K562 (cell line): ENCODE measurements around the gene TMEM117. TPM values are rescaled to one million over a fixed set of nuclear protein-coding genes. Genes with fewer than 3 reads are reported as not detected.

Experiments
- ATAC-seq: fragments of 200-7000 bp; cut with Tn5 transposase; 3 replicates; pipeline ENCODE4 v1.9.1; 2020; ENCODE audit warnings: moderate library complexity
- BruUV-seq: library from RNA; stranded (reverse); fragments of 400-500 nt; replicated peaks from 2 replicates; lab custom pipeline; 2021; lab: Mats Ljungman, UMichigan
- CTCF ChIA-PET: fragments of 300-600 bp; formaldehyde crosslinking; extraction: SDS; loops from one replicate; lab custom pipeline; 2021; ENCODE audit warnings: low intra/inter-chr PET ratio; lab: Yijun Ruan, JAX
- POLR2A ChIA-PET: fragments of 300-600, 350-650 bp; sonication (Branson Sonifier 250); formaldehyde crosslinking; extraction: SDS; loops from one replicate; lab custom pipeline; 2021; ENCODE audit warnings: antibody characterized with exemption, inconsistent platforms; lab: Yijun Ruan, JAX
- DNase-seq, 4 experiments: peaks; one replicate each; pipeline versions ENCODE4 v3.0.0 to v3.0.0-alpha.2; 2011 to 2018; ENCODE audit warnings: low spot score in 3 of 4, mixed read lengths in 3 of 4; ENCODE audit errors: extremely low read depth in 1 of 4
- FAIRE-seq: peaks from 2 replicates; lab custom pipeline; 2011; peaks lifted over from hg19 to GRCh38; lab: Jason Lieb, UNC
- H2AFZ ChIP-seq: 2 replicates; pipeline ENCODE4 v1.6.0; 2011; ENCODE audit warnings: low read depth, low read length, control low read depth, inconsistent platforms
- H3K27ac ChIP-seq: fragments of 200-600 bp; 3 replicates; pipeline ENCODE4 v1.8.0; 2011; ENCODE audit warnings: low read depth, mild to moderate bottlenecking, control low read depth, inconsistent platforms, low read length, moderate library complexity, mixed read lengths; ENCODE audit errors: extremely low read depth
- H3K27me3 ChIP-seq, 2 experiments: fragments of 300-600 bp in 1 of 2; 2 replicates in 1 of 2; 3 replicates in 1 of 2; pipeline versions ENCODE4 v1.6.0 to v1.8.0; 2011; ENCODE audit warnings: inconsistent platforms in 2 of 2, low read length in 2 of 2, mild to moderate bottlenecking in 1 of 2, mixed read lengths in 1 of 2, moderate library complexity in 1 of 2; ENCODE audit not compliant: control insufficient read depth in 2 of 2, insufficient read depth in 2 of 2
- H3K36me3 ChIP-seq: fragments of 300-600 bp; 3 replicates; pipeline ENCODE4 v1.8.0; 2011; ENCODE audit warnings: mild to moderate bottlenecking, low read length, inconsistent platforms; ENCODE audit not compliant: control insufficient read depth, insufficient read depth
- H3K4me1 ChIP-seq, 2 experiments: fragments of 200-600 bp in 1 of 2; replicated peaks in 1 of 2; 2 replicates in 1 of 2; 3 replicates in 1 of 2; pipeline versions ENCODE4 v1.5.1 to v1.8.0; 2011; ENCODE audit warnings: inconsistent platforms in 2 of 2, low read length in 2 of 2, mild to moderate bottlenecking in 1 of 2, mixed read lengths in 1 of 2, moderate library complexity in 1 of 2; ENCODE audit not compliant: control insufficient read depth in 2 of 2, insufficient read depth in 2 of 2
- H3K4me2 ChIP-seq: 2 replicates; pipeline ENCODE4 v1.6.1; 2011; ENCODE audit warnings: low read length, control low read depth, inconsistent platforms, mixed read lengths; ENCODE audit not compliant: insufficient read depth
- H3K4me3 ChIP-seq: fragments of 200-600 bp; sonication (generic), shearing (Covaris generic); 2 replicates; pipeline ENCODE4 v1.5.1; 2016; ENCODE audit warnings: control low read depth, inconsistent platforms
- H3K79me2 ChIP-seq: fragments of 200-600 bp; 3 replicates; pipeline ENCODE4 v1.8.0; 2011; ENCODE audit warnings: low read length, inconsistent platforms; ENCODE audit not compliant: control insufficient read depth, insufficient read depth
- H3K9ac ChIP-seq, 2 experiments: 2 replicates each; pipeline versions ENCODE4 v1.6.0 to v1.6.1; 2011; ENCODE audit warnings: low read depth in 2 of 2, low read length in 2 of 2, control low read depth in 1 of 2, inconsistent platforms in 1 of 2, mild to moderate bottlenecking in 1 of 2, mixed read lengths in 1 of 2; ENCODE audit not compliant: insufficient read depth in 1 of 2
- H3K9me1 ChIP-seq: one replicate; pipeline ENCODE4 v1.6.0; 2011; ENCODE audit warnings: inconsistent platforms, mild to moderate bottlenecking, low read length, moderate library complexity; ENCODE audit not compliant: control insufficient read depth, insufficient read depth
- H3K9me3 ChIP-seq: replicated peaks from 2 replicates; pipeline ENCODE4 v1.5.1; 2011; ENCODE audit warnings: low read depth, low read length, inconsistent platforms; ENCODE audit not compliant: control insufficient read depth, insufficient read depth
- H4K20me1 ChIP-seq: replicated peaks from 2 replicates; pipeline ENCODE4 v1.6.1; 2011; ENCODE audit warnings: low read length, inconsistent platforms, mixed read lengths; ENCODE audit not compliant: control insufficient read depth, insufficient read depth
- BRD9 ChIP-seq: fragments of 450-650 bp; IDR thresholded peaks from 2 replicates; pipeline ENCODE4 v1.6.1; 2018; ENCODE audit warnings: low read depth; ENCODE audit not compliant: partially characterized antibody
- FOXP1 ChIP-seq: sonication (generic); formaldehyde crosslinking; IDR thresholded peaks from 2 replicates; pipeline ENCODE4 v1.8.0; 2022; ENCODE audit warnings: mild to moderate bottlenecking, missing genetic modification reagents
- LEF1 ChIP-seq: fragments of 450-650 bp; IDR thresholded peaks from 2 replicates; pipeline ENCODE4 v1.6.1; 2016; ENCODE audit warnings: mild to moderate bottlenecking
- NR4A1 ChIP-seq, 2 experiments: fragments of 250-450 bp in 1 of 2; fragments of 450-650 bp in 1 of 2; sonication (Bioruptor Pico) in 1 of 2; IDR thresholded peaks; 2 replicates each; pipeline versions ENCODE4 v1.4.0 to v1.6.1; 2016 to 2020; ENCODE audit warnings: mild to moderate bottlenecking in 2 of 2, missing compliant biosample characterization in 1 of 2, missing genetic modification characterization in 1 of 2, moderate library complexity in 1 of 2
- POLR2G ChIP-seq: fragments of 200-400 bp; formaldehyde crosslinking; IDR thresholded peaks from 2 replicates; pipeline ENCODE4 v1.6.1; 2017; ENCODE audit warnings: low read depth, mild to moderate bottlenecking, antibody characterized with exemption, low read length, moderate library complexity
- RBM34 ChIP-seq: fragments of 200-400 bp; formaldehyde crosslinking; IDR thresholded peaks from 2 replicates; pipeline ENCODE4 v1.6.1; 2018; ENCODE audit warnings: low read length, borderline replicate concordance; ENCODE audit not compliant: insufficient read depth
- RUNX1 ChIP-seq: sonication (generic); IDR thresholded peaks from 2 replicates; pipeline ENCODE4 v1.6.1; 2016; ENCODE audit warnings: antibody characterized with exemption, low read depth
- SLC30A9 ChIP-seq: fragments of 250-450 bp; sonication (Bioruptor Pico); IDR thresholded peaks from 2 replicates; pipeline ENCODE4 v1.8.0; 2022; ENCODE audit warnings: mild to moderate bottlenecking, moderate library complexity
- SMAD1 ChIP-seq: fragments of 150-350 bp; IDR thresholded peaks from 2 replicates; pipeline ENCODE4 v1.6.1; 2014; ENCODE audit warnings: low read length, low read depth; ENCODE audit not compliant: partially characterized antibody
- SMARCA4 ChIP-seq: fragments of 450-650 bp; IDR thresholded peaks from 2 replicates; pipeline ENCODE4 v1.6.1; 2016
- TGIF2 ChIP-seq: sonication (generic); formaldehyde crosslinking; IDR thresholded peaks from 2 replicates; pipeline ENCODE4 v1.8.1; 2022; ENCODE audit warnings: mild to moderate bottlenecking, missing genetic modification reagents, moderate library complexity
- U2AF2 ChIP-seq: fragments of 200-400 bp; formaldehyde crosslinking; optimal IDR thresholded peaks from 2 replicates; pipeline ENCODE3; 2017; ENCODE audit warnings: low read depth, mild to moderate bottlenecking, low read length
- ZNF311 ChIP-seq: fragments of 250-450 bp; sonication (Bioruptor Pico); IDR thresholded peaks from 2 replicates; pipeline ENCODE4 v1.4.0; 2020; ENCODE audit warnings: mild to moderate bottlenecking, moderate library complexity
- WGBS: fragments of 100-300 bp; shearing (Covaris generic); methylation state at CpG from one replicate; pipeline ENCODE4 v1.1.6; 2016; ENCODE audit warnings: low coverage, mixed read lengths; ENCODE audit not compliant: insufficient coverage; ENCODE audit errors: missing lambda C conversion rate; 5-methylcytosine and 5-hydroxymethylcytosine counted together
- in situ Hi-C: fragments of 300-500 bp; cut with MboI; formaldehyde crosslinking; loops from 4 replicates; pipeline ENCODE4 v1.15.0; 2018; ENCODE audit warnings: inconsistent platforms, mixed read lengths
- intact Hi-C: fragments of 100-400 bp; cut with micrococcal nuclease; formaldehyde crosslinking; loops from 2 replicates; pipeline ENCODE4 v1.14.2; 2022
- polyA plus RNA-seq, 8 experiments: library from polyadenylated mRNA; depleted of rRNA in 4 of 8; stranded (reverse) in 5 of 8; unstranded in 3 of 8; fragments of >200 nt; fragmentation: Nextera tagmentation in 2 of 8; fragmentation: Illumina TruSeq in 1 of 8; extraction: Ambion mirVana in 2 of 8; extraction: Trizol in 1 of 8; gene quantifications; 2 replicates each; pipeline versions ENCODE4 v1.2.1 to v1.2.3, GENCODE V29; 2011 to 2014; ENCODE audit warnings: inconsistent platforms in 1 of 8, missing spikeins in 1 of 8
- total RNA-seq, 7 experiments: library from RNA; depleted of rRNA in 6 of 7; stranded (reverse); fragments of >200 nt in 6 of 7; fragmentation: Illumina TruSeq in 2 of 7; extraction: Trizol in 2 of 7; gene quantifications; 2 replicates each; pipeline versions ENCODE4 v1.2.1 to v1.2.3, GENCODE V29; 2011 to 2021; ENCODE audit warnings: low replicate concordance in 1 of 7
- TF ChIP-seq, protein P1 (sequence below), 2 experiments: fragments of 450-650 bp in 1 of 2; IDR thresholded peaks; 2 replicates each; pipeline ENCODE4 v1.6.1; 2011 to 2017; ENCODE audit warnings: low read depth in 2 of 2, antibody characterized with exemption in 1 of 2, borderline replicate concordance in 1 of 2, low read length in 1 of 2, mild to moderate bottlenecking in 1 of 2, mixed read lengths in 1 of 2; ENCODE audit not compliant: control insufficient read depth in 1 of 2
- TF ChIP-seq, protein P2 (sequence below): fragments of 250-450 bp; sonication (Bioruptor Pico); IDR thresholded peaks from 2 replicates; pipeline ENCODE4 v1.4.0; 2020; ENCODE audit warnings: mild to moderate bottlenecking, moderate library complexity, borderline replicate concordance

TMEM117 gene
- total and polyA plus RNA-seq, 9 of the 15 experiments (the other 6 are each of a cell fraction or from before 2014, with no cell fraction given), result 0.31 to 2.8 (median 1.0) TPM

DNA sequence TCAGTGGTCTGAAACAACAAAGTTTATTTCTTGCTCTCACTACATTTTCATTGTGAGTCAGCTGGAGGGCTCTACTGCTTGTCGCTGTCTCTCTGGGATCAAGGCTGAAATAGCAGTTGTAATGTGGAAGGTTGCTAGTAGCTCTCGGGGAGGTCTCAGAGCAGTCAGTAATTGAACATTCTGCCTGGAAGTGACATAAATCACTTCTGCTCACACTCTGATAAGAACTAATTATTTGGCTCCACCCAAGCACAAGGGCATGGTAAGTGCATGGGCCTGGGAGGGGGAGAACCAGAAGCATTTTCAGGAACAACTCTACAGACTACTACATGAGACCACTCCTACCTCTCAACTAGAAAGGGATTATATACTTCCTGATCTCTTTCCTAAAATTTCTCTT, 128.2 kb downstream of the TMEM117 start:
- H3K36me3 ChIP-seq, result no peaks in the 10 kb centered on the region
- intact Hi-C loops, result no loop called here
- no peaks in the 10 kb centered on the region for H4K20me1 ChIP-seq
- no TSS peak for BruUV-seq
- H3K4me2 ChIP-seq, result no peak overlapping the region
- FAIRE-seq (no peak), ATAC-seq (no peak), DNase-seq (no peak)
- H3K27ac ChIP-seq, result no peak overlapping the region
- POLR2A ChIA-PET, result no interaction called here
- H3K79me2 ChIP-seq, result no peaks in the 10 kb centered on the region
- 0% methylated on average over 2 of the region's 2 CpGs for WGBS
- H3K9me3 ChIP-seq, result no peaks in the 10 kb centered on the region
- H3K27me3 ChIP-seq, result no peaks in the 10 kb centered on the region
- TF ChIP-seq RUNX1 (no peak), SMAD1 (no peak), ZNF311 (CRISPR knock-in tag) (no peak), BRD9 (no peak), NR4A1 (CRISPR knock-in tag; IDR thresholded peaks at IDR 0.05) (no peak), NR4A1 (tag; IDR thresholded peaks at IDR 0.05) (no peak), POLR2G (no peak), RBM34 (no peak), LEF1 (no peak), FOXP1 (CRISPR knock-in tag) (no peak), U2AF2 (no peak), SLC30A9 (CRISPR knock-in tag) (no peak), SMARCA4 (no peak), TGIF2 (CRISPR knock-in tag) (no peak)
- TF ChIP-seq, protein P1, sequence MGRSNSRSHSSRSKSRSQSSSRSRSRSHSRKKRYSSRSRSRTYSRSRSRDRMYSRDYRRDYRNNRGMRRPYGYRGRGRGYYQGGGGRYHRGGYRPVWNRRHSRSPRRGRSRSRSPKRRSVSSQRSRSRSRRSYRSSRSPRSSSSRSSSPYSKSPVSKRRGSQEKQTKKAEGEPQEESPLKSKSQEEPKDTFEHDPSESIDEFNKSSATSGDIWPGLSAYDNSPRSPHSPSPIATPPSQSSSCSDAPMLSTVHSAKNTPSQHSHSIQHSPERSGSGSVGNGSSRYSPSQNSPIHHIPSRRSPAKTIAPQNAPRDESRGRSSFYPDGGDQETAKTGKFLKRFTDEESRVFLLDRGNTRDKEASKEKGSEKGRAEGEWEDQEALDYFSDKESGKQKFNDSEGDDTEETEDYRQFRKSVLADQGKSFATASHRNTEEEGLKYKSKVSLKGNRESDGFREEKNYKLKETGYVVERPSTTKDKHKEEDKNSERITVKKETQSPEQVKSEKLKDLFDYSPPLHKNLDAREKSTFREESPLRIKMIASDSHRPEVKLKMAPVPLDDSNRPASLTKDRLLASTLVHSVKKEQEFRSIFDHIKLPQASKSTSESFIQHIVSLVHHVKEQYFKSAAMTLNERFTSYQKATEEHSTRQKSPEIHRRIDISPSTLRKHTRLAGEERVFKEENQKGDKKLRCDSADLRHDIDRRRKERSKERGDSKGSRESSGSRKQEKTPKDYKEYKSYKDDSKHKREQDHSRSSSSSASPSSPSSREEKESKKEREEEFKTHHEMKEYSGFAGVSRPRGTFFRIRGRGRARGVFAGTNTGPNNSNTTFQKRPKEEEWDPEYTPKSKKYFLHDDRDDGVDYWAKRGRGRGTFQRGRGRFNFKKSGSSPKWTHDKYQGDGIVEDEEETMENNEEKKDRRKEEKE (IDR thresholded peaks at IDR 0.05; ENCODE audit: borderline replicate concordance in 1 of 2, control insufficient read depth in 1 of 2, low read depth in 2 of 2, low read length in 1 of 2), result no peak
- TF ChIP-seq, protein P2, sequence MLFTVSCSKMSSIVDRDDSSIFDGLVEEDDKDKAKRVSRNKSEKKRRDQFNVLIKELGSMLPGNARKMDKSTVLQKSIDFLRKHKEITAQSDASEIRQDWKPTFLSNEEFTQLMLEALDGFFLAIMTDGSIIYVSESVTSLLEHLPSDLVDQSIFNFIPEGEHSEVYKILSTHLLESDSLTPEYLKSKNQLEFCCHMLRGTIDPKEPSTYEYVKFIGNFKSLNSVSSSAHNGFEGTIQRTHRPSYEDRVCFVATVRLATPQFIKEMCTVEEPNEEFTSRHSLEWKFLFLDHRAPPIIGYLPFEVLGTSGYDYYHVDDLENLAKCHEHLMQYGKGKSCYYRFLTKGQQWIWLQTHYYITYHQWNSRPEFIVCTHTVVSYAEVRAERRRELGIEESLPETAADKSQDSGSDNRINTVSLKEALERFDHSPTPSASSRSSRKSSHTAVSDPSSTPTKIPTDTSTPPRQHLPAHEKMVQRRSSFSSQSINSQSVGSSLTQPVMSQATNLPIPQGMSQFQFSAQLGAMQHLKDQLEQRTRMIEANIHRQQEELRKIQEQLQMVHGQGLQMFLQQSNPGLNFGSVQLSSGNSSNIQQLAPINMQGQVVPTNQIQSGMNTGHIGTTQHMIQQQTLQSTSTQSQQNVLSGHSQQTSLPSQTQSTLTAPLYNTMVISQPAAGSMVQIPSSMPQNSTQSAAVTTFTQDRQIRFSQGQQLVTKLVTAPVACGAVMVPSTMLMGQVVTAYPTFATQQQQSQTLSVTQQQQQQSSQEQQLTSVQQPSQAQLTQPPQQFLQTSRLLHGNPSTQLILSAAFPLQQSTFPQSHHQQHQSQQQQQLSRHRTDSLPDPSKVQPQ (CRISPR knock-in tag), result no peak
- CTCF ChIA-PET, result no interaction called here
- H3K4me1 ChIP-seq, result no peaks in the 10 kb centered on the region
- no peaks in the 10 kb centered on the region for H3K9me1 ChIP-seq
- no peak overlapping the region for H3K4me3 ChIP-seq
- in situ Hi-C loops, result no loop called here
- H2AFZ ChIP-seq, result no peak overlapping the region
- no peak overlapping the region for H3K9ac ChIP-seq
